ENCODE results near the gene EVX2. TPM values are rescaled to one million over a fixed set of nuclear protein-coding genes. Genes with fewer than 3 reads are reported as not detected.

The EVX2 gene
- total and polyA plus RNA-seq, 2 of the 13 experiments (the other 11 are each of a cell fraction or from before 2014, with no cell fraction given), result not detected

GRCh38 chr2:176067589-176068418, 16.0 kb downstream of the EVX2 start:
- Histone ChIP-seq H3K4me3 (replicated peaks in 1 of 3; ENCODE audit: insufficient read depth in 1 of 3, low read depth in 2 of 3, low read length in 3 of 3) (peak overlapping the region in 1 of 3 experiments; percentile 44; a peak in 1 of 6 replicates), H3K27me3 (ENCODE audit: control insufficient read depth in 1 of 2, insufficient read depth in 2 of 2, low read length in 2 of 2) (peaks cover 18 to 68% of the 10 kb centered on the region in 2 experiments), H3K9ac (ENCODE audit: insufficient read depth, low read depth, low read length) (no peak overlapping the region), H3K9me3 (ENCODE audit: low read length) (no peaks in the 10 kb centered on the region), H3K4me1 (ENCODE audit: insufficient read depth, low read length) (no peaks in the 10 kb centered on the region), H4K20me1 (ENCODE audit: insufficient read depth, low read length) (no peaks in the 10 kb centered on the region), H3K79me2 (ENCODE audit: insufficient read depth, low read length) (no peaks in the 10 kb centered on the region), H2AFZ (ENCODE audit: low read length) (no peak overlapping the region), H3K27ac (ENCODE audit: extremely low read length, insufficient read depth, low read length) (no peak overlapping the region), H3K4me2 (ENCODE audit: low read depth, low read length) (peak overlapping the region; percentile 50), H3K36me3 (replicated peaks in 1 of 2; ENCODE audit: control insufficient read depth in 1 of 2, insufficient read depth in 2 of 2, low read length in 2 of 2) (no peaks in the 10 kb centered on the region)
- no TSS peak for BruUV-seq (replicated peaks)
- no peak for FAIRE-seq
- 50% methylated on average over 29 of the region's 38 CpGs for WGBS (ENCODE audit: low lambda C conversion rate)
- no peak for DNase-seq (ENCODE audit: low spot score)
- POLR2A ChIA-PET, result no interaction called here
- CTCF ChIA-PET (ENCODE audit: low intra/inter-chr PET ratio, low total read pairs), result no interaction called here
- intact Hi-C loops (cut with micrococcal nuclease; ENCODE audit: unreplicated experiment), result no loop called here
- peak; percentile 68 for ATAC-seq
- in situ Hi-C loops (cut with HindIII; ENCODE audit: extremely low pct_ligation_motif_present, low pct_unique_long_range_greater_than_20kb), result no loop called here
- TF ChIP-seq ZNF10 (CRISPR knock-in tag; IDR thresholded peaks at IDR 0.05; ENCODE audit: borderline replicate concordance, low read depth) (no peak), ZNF816 (CRISPR knock-in tag; IDR thresholded peaks at IDR 0.05; ENCODE audit: borderline replicate concordance) (no peak), ONECUT2 (CRISPR knock-in tag; IDR thresholded peaks at IDR 0.05) (no peak), HMG20B (CRISPR knock-in tag; conservative IDR thresholded peaks at IDR 0.05) (no peak), ZNF326 (CRISPR knock-in tag; IDR thresholded peaks at IDR 0.05; ENCODE audit: borderline replicate concordance) (no peak), SIX1 (CRISPR knock-in tag; IDR thresholded peaks at IDR 0.05; ENCODE audit: borderline replicate concordance) (no peak), SP4 (CRISPR knock-in tag; IDR thresholded peaks at IDR 0.05) (no peak), CEBPB (IDR thresholded peaks at IDR 0.05; ENCODE audit: borderline replicate concordance, low read depth, low read length) (0 out of 2 replicates have a peak, but pooled peaks have one; percentile 4), TCF12 (IDR thresholded peaks at IDR 0.05) (no peak), TCF12 (CRISPR knock-in tag; IDR thresholded peaks at IDR 0.05) (no peak), HIVEP1 (CRISPR knock-in tag; IDR thresholded peaks at IDR 0.05) (no peak), NCOR1 (IDR thresholded peaks at IDR 0.05; ENCODE audit: borderline replicate concordance, low read length) (no peak), HNRNPLL (IDR thresholded peaks at IDR 0.05; ENCODE audit: low read depth, low read length, poor library complexity, severe bottlenecking) (peak; percentile 9), RBM22 (optimal IDR thresholded peaks at IDR 0.05; ENCODE audit: low read length) (no peak), CENPX (CRISPR knock-in tag; IDR thresholded peaks at IDR 0.05) (no peak), TGIF2 (CRISPR knock-in tag; IDR thresholded peaks at IDR 0.05) (no peak), HINFP (CRISPR knock-in tag; IDR thresholded peaks at IDR 0.05; ENCODE audit: low read depth) (no peak)
- TF ChIP-seq, protein P1, sequence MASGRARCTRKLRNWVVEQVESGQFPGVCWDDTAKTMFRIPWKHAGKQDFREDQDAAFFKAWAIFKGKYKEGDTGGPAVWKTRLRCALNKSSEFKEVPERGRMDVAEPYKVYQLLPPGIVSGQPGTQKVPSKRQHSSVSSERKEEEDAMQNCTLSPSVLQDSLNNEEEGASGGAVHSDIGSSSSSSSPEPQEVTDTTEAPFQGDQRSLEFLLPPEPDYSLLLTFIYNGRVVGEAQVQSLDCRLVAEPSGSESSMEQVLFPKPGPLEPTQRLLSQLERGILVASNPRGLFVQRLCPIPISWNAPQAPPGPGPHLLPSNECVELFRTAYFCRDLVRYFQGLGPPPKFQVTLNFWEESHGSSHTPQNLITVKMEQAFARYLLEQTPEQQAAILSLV (CRISPR knock-in tag; IDR thresholded peaks at IDR 0.05; ENCODE audit: borderline replicate concordance), result no peak
- TF ChIP-seq, protein P2, sequence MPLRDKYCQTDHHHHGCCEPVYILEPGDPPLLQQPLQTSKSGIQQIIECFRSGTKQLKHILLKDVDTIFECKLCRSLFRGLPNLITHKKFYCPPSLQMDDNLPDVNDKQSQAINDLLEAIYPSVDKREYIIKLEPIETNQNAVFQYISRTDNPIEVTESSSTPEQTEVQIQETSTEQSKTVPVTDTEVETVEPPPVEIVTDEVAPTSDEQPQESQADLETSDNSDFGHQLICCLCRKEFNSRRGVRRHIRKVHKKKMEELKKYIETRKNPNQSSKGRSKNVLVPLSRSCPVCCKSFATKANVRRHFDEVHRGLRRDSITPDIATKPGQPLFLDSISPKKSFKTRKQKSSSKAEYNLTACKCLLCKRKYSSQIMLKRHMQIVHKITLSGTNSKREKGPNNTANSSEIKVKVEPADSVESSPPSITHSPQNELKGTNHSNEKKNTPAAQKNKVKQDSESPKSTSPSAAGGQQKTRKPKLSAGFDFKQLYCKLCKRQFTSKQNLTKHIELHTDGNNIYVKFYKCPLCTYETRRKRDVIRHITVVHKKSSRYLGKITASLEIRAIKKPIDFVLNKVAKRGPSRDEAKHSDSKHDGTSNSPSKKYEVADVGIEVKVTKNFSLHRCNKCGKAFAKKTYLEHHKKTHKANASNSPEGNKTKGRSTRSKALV (CRISPR knock-in tag; IDR thresholded peaks at IDR 0.05), result peak; percentile 74; the same call in 1 of the 2 replicates

Measured in HepG2 (cell line).